NCI-H510A treated with DMSO at 0.1 percent for 48 hours (cell line): Measurements from ENCODE around the gene ST3GAL5.
"Not testable (repeated sequence)": the region's sequence is repeated elsewhere in the genome, so short reads cannot be mapped to it uniquely, and the experiment has no call there.

Experiments
- DNase-seq: peaks from one replicate; lab custom pipeline; 2025; lab: John Stamatoyannopoulos, UW

ST3GAL5 gene

GRCh38 chr2:85888684-85889626, at the start of gene ST3GAL5:
Gene ST3GAL5, minus strand, starts transcription at chr2:85888990. Its CDS starts 85 bp downstream, at chr2:85888905.
- DNase-seq = peak; percentile 92

DNA sequence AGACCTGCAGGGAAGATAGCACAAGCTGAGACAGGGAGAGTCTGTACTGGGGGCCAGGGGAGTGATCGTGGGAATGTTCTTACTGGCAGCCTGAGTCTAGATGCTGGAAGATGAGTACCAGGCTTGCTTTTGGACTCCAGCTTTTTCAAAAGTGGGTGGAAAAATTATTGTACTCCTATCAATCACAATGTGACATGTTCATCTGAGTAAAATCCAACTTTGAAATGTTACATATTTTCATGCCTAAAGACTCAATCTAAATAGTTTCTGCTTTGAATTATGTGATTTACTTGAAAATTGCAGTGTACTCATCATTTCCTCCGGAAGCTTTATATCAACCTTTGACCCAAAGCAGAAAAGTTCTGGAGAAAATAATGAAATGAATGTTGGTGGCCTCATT, 49.7 kb upstream of the ST3GAL5 start:
- DNase-seq = no peak

DNA sequence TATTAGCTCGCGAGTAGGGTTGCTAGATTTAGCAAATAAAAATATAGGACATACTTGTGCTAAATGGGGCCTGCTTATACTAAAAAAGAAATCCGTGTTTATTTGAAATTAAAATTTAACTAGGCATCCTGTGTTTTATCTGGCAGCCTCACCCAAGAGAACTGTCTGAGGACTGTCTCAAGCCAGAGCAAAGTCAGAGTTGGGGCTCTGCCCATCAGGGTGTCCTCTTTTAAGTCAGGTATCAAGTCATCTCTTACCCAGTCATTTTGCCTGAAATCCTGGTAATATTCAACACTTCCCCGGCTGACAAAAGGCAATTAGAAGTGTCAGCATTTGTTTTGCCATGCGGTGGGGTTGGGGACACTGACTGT, 48.3 kb upstream of the ST3GAL5 start:
- no peak for DNase-seq

- DNase-seq = no peak
Observed at GRCh38 chr2:85936421-85937068, 47.8 kb upstream of the ST3GAL5 start.

DNA sequence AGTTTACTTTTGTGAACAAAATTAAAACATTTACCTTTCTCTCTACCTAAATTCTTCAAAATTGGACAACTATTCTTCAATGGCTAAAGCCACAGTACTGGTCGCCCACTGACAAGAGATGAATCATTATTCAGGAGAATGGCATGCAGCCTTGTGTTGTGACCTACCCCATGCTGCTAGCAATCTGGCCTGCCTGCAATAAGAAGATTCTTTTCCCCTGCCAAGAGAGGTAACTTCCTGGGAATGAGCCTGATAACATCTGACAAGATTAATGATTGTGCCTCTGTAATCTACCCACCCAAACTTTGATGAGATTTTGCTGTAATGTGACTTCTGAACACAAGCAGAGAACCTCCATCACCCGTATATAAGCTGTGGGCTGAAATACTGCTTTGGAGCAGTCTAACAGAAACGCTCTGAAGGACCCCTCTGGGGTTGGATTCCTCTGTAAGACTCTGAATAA, 47.0 kb upstream of the ST3GAL5 start:
- DNase-seq = no peak

DNA sequence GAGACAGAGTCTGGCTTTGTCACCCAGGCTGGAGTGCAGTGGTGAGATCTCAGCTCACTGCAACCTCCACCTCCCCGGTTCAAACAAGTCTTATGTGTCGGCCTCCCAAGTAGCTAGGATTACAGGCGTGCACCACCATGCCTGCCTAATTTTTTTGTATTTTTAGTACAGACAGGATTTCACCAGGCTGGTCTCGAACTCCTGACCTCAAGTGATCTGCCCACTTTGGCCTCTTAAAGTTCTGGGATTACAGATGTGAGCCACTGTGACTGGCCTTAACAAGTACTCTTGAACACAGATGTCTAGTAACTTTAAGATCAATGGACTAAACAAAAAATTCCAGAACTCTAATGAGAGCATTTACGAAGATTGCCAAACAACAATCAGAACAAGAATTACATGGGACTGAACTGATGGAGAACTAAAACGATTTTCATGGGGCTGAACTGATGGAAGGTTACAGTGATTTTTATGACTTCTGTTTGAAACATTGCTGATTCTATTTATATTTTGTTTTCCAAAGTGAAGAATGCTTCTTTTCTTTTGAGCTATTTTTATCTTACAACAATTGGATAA, 46.5 kb upstream of the ST3GAL5 start:
- no peak for DNase-seq

- no peak for DNase-seq
Observed at GRCh38 chr2:85933753-85934594, 45.2 kb upstream of the ST3GAL5 start.

DNA sequence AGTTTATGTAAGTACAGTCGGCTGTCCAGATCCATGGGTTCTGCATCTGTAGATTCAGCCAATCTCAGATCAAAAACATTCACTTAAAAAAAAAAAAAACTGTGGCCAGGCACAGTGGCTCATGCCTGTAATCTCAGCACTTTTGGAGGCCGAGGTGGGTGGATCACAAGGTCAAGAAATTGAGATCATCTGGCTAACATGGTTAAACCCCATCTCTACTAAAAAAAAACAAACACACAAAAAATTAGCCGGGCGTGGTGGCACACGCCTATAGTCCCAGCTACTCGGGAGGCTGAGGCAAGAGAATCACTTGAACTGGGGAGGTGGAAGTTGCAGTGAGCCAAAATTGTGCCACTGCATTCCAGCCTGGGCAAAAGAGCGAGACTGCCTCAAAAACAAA, 42.4 kb upstream of the ST3GAL5 start:
- DNase-seq = not testable (repeated sequence)

DNA sequence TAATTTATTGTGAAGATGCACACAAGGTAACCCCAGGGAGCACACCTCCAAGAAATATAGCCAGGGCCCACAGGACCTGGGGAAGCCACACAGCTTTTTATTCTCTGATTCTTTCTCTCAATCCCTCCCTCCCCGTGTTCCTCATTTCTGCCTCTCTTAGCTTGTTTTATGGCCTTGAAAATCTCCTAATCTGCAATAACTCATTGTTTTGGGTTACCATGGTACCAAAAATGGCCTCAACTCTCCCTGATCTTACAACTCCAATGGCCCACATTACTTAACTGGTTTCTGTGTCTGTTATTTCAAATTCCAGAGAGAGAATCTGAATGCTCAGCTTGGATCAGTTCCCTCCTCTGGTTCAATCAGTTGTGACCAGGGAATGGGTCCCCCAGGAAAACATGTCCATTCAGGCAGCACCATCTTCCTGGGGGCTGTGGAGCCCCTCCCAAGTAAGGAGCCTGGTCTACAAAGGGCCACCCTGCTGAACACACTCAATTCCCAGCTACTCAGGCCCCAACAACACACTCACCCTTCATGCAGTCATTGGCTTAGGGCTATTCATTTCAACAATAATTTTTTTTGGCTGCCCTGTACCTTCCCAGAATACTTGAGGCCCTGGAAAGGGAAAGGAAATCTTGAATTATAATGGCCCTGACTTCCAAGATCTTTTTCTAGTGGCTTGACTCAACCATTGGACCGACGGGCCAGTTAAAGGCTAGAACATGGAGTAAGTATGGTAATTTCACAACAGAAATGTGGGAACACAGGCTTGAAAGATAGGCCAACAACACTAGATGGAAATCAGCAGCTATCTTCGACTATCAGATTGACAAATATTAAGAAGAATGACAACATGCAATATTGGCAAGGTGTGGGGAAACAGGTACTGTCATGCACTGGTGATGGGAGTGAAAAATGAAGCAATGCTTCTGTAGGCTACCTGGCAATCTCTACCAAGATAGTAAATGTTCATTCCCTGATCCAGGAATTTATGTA, 41.6 kb upstream of the ST3GAL5 start:
- no peak for DNase-seq

DNA sequence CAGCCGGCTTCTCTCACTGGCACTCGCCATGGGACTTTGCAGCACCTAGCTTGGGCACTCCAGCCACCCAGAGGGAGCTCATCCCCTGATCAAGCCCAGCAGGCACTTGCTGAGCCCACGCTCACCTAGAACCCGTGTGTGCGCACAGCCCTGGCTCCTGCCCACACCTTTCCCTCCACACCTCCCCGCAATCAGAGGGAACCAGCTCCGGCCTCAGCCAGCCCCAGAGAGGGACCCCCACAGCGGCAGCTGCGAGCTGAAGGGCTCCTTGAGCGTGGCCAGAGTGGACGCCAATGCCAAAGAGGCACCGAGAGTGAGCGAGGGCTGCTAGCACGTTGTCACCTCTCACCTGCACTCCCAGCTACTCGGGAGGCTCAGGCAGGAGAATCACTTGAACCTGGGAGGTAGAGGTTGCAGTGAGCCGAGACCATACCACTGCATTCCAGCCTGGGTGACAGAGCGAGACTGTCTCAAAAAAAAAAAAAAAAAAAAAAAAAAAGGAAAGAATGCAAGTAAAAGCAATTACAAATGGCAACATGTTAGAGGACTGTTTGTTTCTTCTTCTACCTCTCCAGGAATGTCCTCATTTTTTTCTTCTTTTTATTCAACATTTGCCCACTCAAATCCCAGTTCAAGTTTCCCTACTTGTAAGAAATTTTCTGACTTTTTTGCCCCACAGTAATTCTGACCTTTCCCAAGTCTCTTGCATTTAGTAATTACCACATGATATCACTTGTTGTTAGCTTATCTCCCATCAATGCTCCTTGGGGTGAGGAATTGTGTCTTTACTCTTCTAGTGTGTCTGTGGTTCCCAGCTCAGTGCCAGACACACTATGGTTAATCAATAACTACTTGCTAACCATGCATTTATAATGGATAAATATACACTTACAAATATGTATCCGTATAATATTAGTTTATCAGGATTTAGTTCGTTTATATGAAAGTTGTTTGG, 40.6 kb upstream of the ST3GAL5 start:
- DNase-seq = no peak

GRCh38 chr2:85926931-85927661, 38.3 kb upstream of the ST3GAL5 start:
- DNase-seq = no peak

DNA sequence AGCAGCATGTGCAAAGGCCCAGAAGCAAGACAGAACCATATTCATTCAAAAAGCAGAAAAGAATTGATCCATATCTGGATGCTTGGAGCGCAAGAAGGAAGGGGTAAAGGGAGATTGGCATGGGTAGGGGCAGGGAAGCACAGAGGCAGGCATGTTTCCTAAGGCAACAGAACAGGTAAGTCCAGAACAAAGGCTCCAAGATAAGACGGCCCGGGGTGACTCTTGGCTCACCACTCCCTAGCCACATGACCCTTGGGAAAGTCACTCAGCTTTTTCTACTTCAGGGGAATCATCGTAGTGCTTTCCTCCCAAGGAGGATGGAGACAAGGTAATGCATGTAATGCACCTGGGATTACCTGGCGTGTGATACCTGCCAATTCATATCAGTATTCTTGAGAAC, 37.7 kb upstream of the ST3GAL5 start:
- DNase-seq = no peak

DNA sequence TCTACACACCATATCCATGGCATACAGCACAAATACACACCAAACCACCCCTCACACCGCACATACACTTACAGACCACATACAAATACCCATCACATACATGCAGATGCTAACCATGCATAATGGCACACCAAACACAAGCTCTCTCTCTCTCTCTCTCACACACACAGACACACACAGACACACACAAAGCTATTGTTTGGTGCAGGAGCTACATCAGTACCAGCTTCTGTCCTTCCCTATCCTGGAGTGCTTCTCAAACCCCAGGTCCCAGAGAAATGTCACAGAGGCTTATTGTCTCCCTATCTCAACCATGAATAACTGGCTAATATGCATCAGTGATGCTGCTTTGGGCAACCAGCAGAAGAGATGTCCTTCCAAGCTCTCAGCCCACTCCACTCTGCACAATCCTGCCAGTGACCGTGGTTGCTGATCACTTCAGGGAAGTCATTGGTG, 36.5 kb upstream of the ST3GAL5 start:
- no peak for DNase-seq

- no peak for DNase-seq
Observed at GRCh38 chr2:85924522-85924921, 35.7 kb upstream of the ST3GAL5 start.

- DNase-seq = no peak
Observed at GRCh38 chr2:85922199-85922598, 33.4 kb upstream of the ST3GAL5 start.

- no peak for DNase-seq
Observed at GRCh38 chr2:85921659-85922058, 32.9 kb upstream of the ST3GAL5 start.

- no peak for DNase-seq
Observed at GRCh38 chr2:85920810-85921545, 32.2 kb upstream of the ST3GAL5 start.
